Measurements from ENCODE around the gene DYNC2LI1.

The DYNC2LI1 gene

GRCh38 chr2:43748333-43748732, 25.5 kb upstream of the DYNC2LI1 start:
- H3K4me3 Mint-ChIP-seq = no peak overlapping the region
- DNase-seq (no peak), ATAC-seq (replicated peaks) (no peak)
- H3K27me3 Mint-ChIP-seq = peaks cover 5% of the 10 kb centered on the region in 2 donors
- no peak overlapping the region for H3K27ac Mint-ChIP-seq
- H3K9me3 Mint-ChIP-seq = no peaks in the 10 kb centered on the region
- H3K36me3 Mint-ChIP-seq = no peaks in the 10 kb centered on the region
- H3K4me1 Mint-ChIP-seq = no peaks in the 10 kb centered on the region

DNA sequence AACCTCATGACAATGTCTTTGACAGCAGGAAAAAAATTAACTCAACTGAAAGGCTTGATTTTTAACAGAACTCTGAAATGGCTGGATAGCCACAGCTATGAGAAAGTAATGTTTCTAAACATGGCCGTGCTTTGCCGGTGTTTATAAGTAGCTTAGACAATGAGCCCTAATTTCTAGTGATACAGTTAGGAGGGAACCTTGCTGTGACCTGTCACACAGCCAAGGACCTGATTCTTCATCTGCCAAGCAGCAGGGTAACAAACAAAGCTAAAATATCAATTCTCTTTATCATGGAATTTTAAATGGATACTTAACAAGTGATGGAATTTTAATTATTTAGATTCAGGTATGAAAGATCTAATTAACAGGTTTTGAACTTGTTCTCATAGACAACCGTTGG, 24.3 kb upstream of the DYNC2LI1 start:
- H3K27ac Mint-ChIP-seq = no peak overlapping the region
- H3K27me3 Mint-ChIP-seq = peaks cover 5% of the 10 kb centered on the region in 2 donors
- DNase-seq = no peak

GRCh38 chr2:43751476-43751990, 22.3 kb upstream of the DYNC2LI1 start:
- no peak for DNase-seq
- H3K9me3 Mint-ChIP-seq = no peaks in the 10 kb centered on the region

More for the DNA sequence above, 24.3 kb upstream of the DYNC2LI1 start:
- no peak for ATAC-seq (replicated peaks)
- Mint-ChIP-seq H3K4me3 (no peak overlapping the region), H3K4me1 (no peaks in the 10 kb centered on the region), H3K36me3 (no peaks in the 10 kb centered on the region), H3K9me3 (no peaks in the 10 kb centered on the region)

GRCh38 chr2:43752302-43752701, 21.5 kb upstream of the DYNC2LI1 start:
- no peak overlapping the region for H3K4me3 Mint-ChIP-seq
- H3K4me1 Mint-ChIP-seq = no peaks in the 10 kb centered on the region
- no peaks in the 10 kb centered on the region for H3K9me3 Mint-ChIP-seq
- DNase-seq = no peak
- no peak for ATAC-seq (replicated peaks)
- no peaks in the 10 kb centered on the region for H3K36me3 Mint-ChIP-seq
- H3K27ac Mint-ChIP-seq = no peak overlapping the region
- peaks cover 10 to 11% of the 10 kb centered on the region in 2 donors for H3K27me3 Mint-ChIP-seq

More at GRCh38 chr2:43751476-43751990, 22.3 kb upstream of the DYNC2LI1 start:
- Mint-ChIP-seq H3K4me3 (no peak overlapping the region), H3K36me3 (no peaks in the 10 kb centered on the region), H3K27me3 (peaks cover 10 to 11% of the 10 kb centered on the region in 2 donors), H3K27ac (no peak overlapping the region), H3K4me1 (no peaks in the 10 kb centered on the region)
- ATAC-seq (replicated peaks) = no peak

DNA sequence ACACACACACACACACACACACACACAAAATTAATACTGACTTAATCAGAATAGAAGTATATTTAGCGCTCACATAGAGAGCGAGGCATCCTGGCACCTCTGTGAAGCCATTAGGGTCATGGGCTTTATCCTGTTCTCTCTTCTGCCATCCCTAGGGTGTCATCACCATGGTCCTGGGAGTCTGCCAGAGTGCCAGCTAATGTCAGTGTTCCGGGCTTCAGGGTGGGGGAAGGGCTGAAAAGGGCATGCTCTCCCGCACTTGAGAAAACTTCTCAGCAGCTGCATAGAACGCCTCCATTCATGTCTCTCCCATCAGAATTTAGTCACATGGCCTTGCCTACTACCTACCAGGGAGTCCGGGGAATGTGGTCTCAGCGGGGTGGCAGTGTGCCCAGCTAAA, 19.7 kb upstream of the DYNC2LI1 start:
- no peak overlapping the region for H3K27ac Mint-ChIP-seq
- no peaks in the 10 kb centered on the region for H3K9me3 Mint-ChIP-seq
- H3K27me3 Mint-ChIP-seq = peaks cover 10 to 11% of the 10 kb centered on the region in 2 donors
- no peak for ATAC-seq (replicated peaks)
- H3K4me1 Mint-ChIP-seq = no peaks in the 10 kb centered on the region
- H3K36me3 Mint-ChIP-seq = no peaks in the 10 kb centered on the region
- DNase-seq = no peak
- H3K4me3 Mint-ChIP-seq = no peak overlapping the region

DNA sequence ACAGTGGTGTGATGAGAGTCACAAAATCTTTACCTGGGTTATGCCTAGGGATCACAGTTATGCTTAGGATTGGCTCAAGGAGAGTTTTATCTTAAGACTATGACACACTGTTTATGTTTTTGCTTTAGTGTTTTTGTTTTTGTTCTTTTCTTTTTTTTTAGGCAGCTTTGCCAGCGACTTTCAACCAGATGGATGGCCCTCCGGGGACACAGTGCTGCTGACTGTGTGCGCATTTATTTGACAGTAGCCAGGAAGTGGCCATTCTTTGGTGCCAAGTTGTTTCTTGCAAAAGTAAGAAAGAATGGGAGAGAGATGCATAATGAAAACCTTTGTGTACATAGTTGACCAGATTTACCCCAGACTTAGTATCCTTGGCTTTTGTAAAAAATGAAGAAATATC, 15.1 kb upstream of the DYNC2LI1 start:
- no peaks in the 10 kb centered on the region for H3K9me3 Mint-ChIP-seq
- no peak overlapping the region for H3K4me3 Mint-ChIP-seq
- DNase-seq (no peak), ATAC-seq (replicated peaks) (no peak)
- peaks cover 5 to 6% of the 10 kb centered on the region in 2 donors for H3K27me3 Mint-ChIP-seq
- H3K27ac Mint-ChIP-seq = no peak overlapping the region
- no peaks in the 10 kb centered on the region for H3K36me3 Mint-ChIP-seq
- H3K4me1 Mint-ChIP-seq = no peaks in the 10 kb centered on the region

DNA sequence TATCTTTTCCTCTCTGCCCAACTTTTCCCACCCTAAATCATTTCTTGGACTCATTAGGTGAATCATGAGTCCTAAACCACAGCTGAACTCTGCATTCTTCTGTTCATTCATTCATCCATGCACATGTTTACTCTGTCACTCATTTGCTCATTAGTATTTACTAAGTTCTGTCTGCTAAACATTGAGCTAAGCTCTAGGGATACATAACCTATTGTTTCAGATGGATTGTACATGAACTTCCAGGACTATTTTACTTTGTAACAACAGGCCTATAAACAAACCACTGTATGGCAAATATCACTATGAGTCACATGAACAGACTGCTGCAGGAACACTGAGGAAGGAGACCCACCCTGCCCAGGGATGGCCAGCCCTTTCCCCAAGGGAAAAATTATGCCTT, 14.6 kb upstream of the DYNC2LI1 start:
- H3K27ac Mint-ChIP-seq = no peak overlapping the region
- ATAC-seq (replicated peaks) (no peak), DNase-seq (no peak)
- no peak overlapping the region for H3K4me3 Mint-ChIP-seq
- no peaks in the 10 kb centered on the region for H3K9me3 Mint-ChIP-seq
- no peaks in the 10 kb centered on the region for H3K4me1 Mint-ChIP-seq
- no peaks in the 10 kb centered on the region for H3K36me3 Mint-ChIP-seq
- peaks cover 5 to 6% of the 10 kb centered on the region in 2 donors for H3K27me3 Mint-ChIP-seq

GRCh38 chr2:43762286-43762685, 11.6 kb upstream of the DYNC2LI1 start:
- no peak for ATAC-seq (replicated peaks)
- DNase-seq = no peak

GRCh38 chr2:43763091-43763490, 10.7 kb upstream of the DYNC2LI1 start:
- Mint-ChIP-seq H3K4me3 (no peak overlapping the region), H3K27me3 (peaks cover 0 to 11% of the 10 kb centered on the region in 2 donors), H3K4me1 (no peaks in the 10 kb centered on the region), H3K36me3 (no peaks in the 10 kb centered on the region), H3K27ac (no peak overlapping the region), H3K9me3 (no peaks in the 10 kb centered on the region)
- no peak for DNase-seq
- ATAC-seq (replicated peaks) = no peak

More at GRCh38 chr2:43762286-43762685, 11.6 kb upstream of the DYNC2LI1 start:
- Mint-ChIP-seq H3K4me1 (no peaks in the 10 kb centered on the region), H3K27me3 (peaks cover 0 to 11% of the 10 kb centered on the region in 2 donors), H3K27ac (no peak overlapping the region), H3K36me3 (no peaks in the 10 kb centered on the region), H3K9me3 (no peaks in the 10 kb centered on the region), H3K4me3 (no peak overlapping the region)

DNA sequence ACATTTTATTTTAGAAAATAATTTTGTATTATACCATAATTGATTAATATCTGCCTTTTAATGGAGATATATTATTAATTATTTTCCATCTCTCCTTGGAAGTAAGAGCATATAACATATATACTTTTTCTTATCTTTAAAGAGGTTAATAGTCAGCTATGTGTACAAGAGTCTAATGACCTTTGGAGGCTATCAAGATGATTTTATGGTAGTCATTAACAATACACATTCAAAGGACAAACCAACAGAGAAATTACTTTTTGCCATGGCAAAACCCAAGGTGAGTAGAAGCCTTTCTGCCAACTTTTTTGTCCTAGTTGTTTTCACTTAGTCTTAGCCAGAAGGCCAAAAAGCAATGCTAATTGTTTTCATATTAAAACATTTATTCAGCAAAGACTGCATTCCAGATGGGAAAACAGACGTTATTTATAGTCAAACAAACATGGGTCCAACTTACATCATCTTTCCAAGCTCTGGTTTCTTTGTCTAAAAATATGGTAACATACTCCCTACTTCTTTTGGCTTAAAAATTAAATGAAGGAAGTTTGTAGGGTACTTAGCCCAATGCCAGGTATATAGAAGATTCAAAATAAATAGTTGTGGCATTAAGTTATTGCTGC, 9.6 kb upstream of the DYNC2LI1 start:
- no peak for DNase-seq
- H3K27ac Mint-ChIP-seq = no peak overlapping the region

DNA sequence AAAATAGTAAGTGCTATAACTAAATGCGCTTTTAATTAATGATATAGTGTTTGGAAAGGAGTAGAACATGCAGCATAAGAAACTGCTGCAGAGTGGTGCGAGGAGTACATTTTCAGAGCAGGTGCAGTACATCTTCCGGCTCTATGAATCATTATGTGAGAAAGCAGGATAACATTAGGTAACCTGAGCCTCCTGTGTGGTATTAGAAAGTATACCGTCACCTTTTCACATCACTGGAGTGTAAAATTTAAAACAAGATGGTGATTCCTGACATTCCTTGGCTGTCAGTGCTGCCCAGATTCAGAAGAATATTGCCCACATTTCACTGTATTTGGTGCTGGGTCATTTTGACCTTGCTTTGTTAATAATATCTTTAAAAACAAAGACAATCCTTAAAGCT, 7.8 kb upstream of the DYNC2LI1 start:
- ATAC-seq (replicated peaks) = no peak
- Mint-ChIP-seq H3K36me3 (no peaks in the 10 kb centered on the region), H3K27me3 (peaks cover 4 to 30% of the 10 kb centered on the region in 2 donors)

More for the DNA sequence above, 9.6 kb upstream of the DYNC2LI1 start:
- H3K4me3 Mint-ChIP-seq = no peak overlapping the region
- ATAC-seq (replicated peaks) = no peak
- no peaks in the 10 kb centered on the region for H3K36me3 Mint-ChIP-seq
- H3K27me3 Mint-ChIP-seq = peaks cover 3 to 18% of the 10 kb centered on the region in 2 donors
- no peaks in the 10 kb centered on the region for H3K4me1 Mint-ChIP-seq
- no peaks in the 10 kb centered on the region for H3K9me3 Mint-ChIP-seq

DNA sequence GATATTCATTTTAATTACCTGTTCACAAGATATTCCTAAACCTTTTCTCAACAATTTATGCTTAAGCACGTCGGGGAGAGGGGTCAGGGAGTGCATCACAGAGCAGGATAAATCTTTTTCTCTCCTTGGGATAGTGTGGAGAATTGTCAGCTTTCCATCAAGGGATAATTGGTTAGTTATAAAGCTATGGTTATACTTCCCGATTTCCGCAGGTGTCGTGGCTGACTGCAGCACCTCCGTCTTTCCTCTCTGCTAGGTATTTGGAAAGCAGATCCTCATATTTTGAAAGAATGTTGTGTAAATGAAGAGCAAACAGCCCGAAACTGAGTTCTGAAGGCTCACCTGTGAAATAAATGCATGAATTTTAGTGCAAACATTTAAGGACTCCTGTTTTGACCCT, 778 bp downstream of the DYNC2LI1 start:
- H3K27ac Mint-ChIP-seq = no peak overlapping the region
- no peaks in the 10 kb centered on the region for H3K9me3 Mint-ChIP-seq
- H3K36me3 Mint-ChIP-seq = peaks cover 0 to under 1% of the 10 kb centered on the region in 2 donors
- H3K4me3 Mint-ChIP-seq = peak overlapping the region; percentile 96 to 98
- no peak for ATAC-seq (replicated peaks)
- H3K4me1 Mint-ChIP-seq = peaks cover 9 to 12% of the 10 kb centered on the region in 2 donors
- peaks cover 7 to 14% of the 10 kb centered on the region in 2 donors for H3K27me3 Mint-ChIP-seq
- no peak for DNase-seq

More for the DNA sequence above, 7.8 kb upstream of the DYNC2LI1 start:
- no peak for DNase-seq
- Mint-ChIP-seq H3K4me3 (no peak overlapping the region), H3K27ac (no peak overlapping the region), H3K9me3 (no peaks in the 10 kb centered on the region), H3K4me1 (no peaks in the 10 kb centered on the region)

- H3K27me3 Mint-ChIP-seq = peaks cover 0 to 7% of the 10 kb centered on the region in 2 donors
- peaks cover 5 to 11% of the 10 kb centered on the region in 2 donors for H3K36me3 Mint-ChIP-seq
- H3K4me1 Mint-ChIP-seq = peaks cover 9 to 12% of the 10 kb centered on the region in 2 donors
- H3K9me3 Mint-ChIP-seq = no peaks in the 10 kb centered on the region
- DNase-seq = no peak
- no peak overlapping the region for H3K4me3 Mint-ChIP-seq
- H3K27ac Mint-ChIP-seq = no peak overlapping the region
- ATAC-seq (replicated peaks) = no peak
Measured at GRCh38 chr2:43776324-43776723, 2.5 kb downstream of the DYNC2LI1 start.

DNA sequence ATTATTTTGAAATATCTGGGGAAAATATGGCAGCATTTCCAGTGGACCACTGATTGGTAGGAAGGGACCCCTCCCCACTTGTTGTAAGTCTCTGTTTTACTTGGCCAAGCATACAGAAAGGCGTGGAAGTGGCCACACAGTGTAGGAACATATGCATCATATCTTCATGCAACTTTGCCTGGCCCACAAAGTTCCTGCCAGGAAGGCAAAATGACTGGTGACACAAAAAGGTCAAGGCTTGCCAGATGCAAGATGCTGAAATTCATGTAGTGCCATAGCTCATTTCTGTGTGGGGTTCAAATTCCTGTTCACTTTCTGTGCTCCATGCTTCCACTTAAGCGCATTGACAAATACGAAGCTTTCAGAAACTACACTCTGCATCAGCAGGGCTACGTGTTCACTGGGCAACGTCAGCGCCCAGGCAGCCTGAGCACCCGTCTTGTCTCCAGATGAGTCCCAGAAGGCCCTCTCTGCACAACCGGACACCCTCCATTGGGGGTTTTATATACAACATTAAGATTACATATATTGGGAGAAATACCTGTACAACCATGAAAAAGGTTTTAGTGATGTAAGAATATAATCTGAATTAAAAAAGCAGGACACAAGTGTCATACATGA, 3.6 kb downstream of the DYNC2LI1 start:
- no peak for ATAC-seq (replicated peaks)
- no peak for DNase-seq
- Mint-ChIP-seq H3K27me3 (no peaks in the 10 kb centered on the region), H3K27ac (no peak overlapping the region), H3K9me3 (no peaks in the 10 kb centered on the region), H3K36me3 (peaks cover 5 to 11% of the 10 kb centered on the region in 2 donors), H3K4me1 (peaks cover 9 to 12% of the 10 kb centered on the region in 2 donors), H3K4me3 (no peak overlapping the region)

DNA sequence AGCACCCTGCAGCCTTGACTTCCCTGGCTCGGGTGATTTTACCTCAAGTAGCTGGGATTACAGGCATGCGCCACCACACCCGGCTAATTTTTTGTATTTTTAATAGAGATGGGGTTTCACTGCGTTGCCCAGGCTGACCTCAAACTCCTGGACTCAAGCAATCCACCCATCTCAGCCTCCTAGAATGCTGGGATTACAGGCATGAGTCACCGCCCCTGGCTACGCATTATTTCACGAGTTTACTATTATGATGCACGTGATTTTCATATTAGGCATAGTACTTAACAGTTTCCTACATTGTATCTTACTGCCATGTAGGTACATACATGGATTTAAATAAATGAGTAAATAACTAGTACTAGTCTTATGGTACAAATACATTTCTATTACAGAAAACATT, 4.4 kb downstream of the DYNC2LI1 start:
- Mint-ChIP-seq H3K9me3 (no peaks in the 10 kb centered on the region), H3K27ac (no peak overlapping the region), H3K4me1 (peaks cover 9 to 12% of the 10 kb centered on the region in 2 donors), H3K4me3 (no peak overlapping the region), H3K36me3 (peaks cover 5 to 11% of the 10 kb centered on the region in 2 donors), H3K27me3 (no peaks in the 10 kb centered on the region)
- ATAC-seq (replicated peaks) (no peak), DNase-seq (no peak)

Measured in stimulated activated naive B cell treated with anti-CD40 and anti-IgM and Interleukin-4, amounts not matched to agents 10 μg/mL and 1 μg/mL and 100 μg/mL, for 72 hours (primary cell).